Renal pelvis (tissue), 4 donors: ENCODE measurements around the gene CHKB. TPM values are rescaled to one million over a fixed set of nuclear protein-coding genes. Genes with fewer than 3 reads are reported as not detected.
"Not testable (repeated sequence)": the region's sequence is repeated elsewhere in the genome, so short reads cannot be mapped to it uniquely, and the experiment has no call there.

Source experiments
- DNase-seq: peaks from one replicate; pipeline ENCODE4 v3.0.0-alpha.2; 2013
- polyA plus RNA-seq, 3 donors: library from polyadenylated mRNA; unstranded; fragments of 120-200 nt; gene quantifications; one replicate each; pipeline ENCODE4 v1.2.1, GENCODE V29; 2013; ENCODE audit not compliant: insufficient read length in 3 of 3

Gene CHKB
- polyA plus RNA-seq, 3 donors = 74.5 to 109 (median 105) TPM

DNA sequence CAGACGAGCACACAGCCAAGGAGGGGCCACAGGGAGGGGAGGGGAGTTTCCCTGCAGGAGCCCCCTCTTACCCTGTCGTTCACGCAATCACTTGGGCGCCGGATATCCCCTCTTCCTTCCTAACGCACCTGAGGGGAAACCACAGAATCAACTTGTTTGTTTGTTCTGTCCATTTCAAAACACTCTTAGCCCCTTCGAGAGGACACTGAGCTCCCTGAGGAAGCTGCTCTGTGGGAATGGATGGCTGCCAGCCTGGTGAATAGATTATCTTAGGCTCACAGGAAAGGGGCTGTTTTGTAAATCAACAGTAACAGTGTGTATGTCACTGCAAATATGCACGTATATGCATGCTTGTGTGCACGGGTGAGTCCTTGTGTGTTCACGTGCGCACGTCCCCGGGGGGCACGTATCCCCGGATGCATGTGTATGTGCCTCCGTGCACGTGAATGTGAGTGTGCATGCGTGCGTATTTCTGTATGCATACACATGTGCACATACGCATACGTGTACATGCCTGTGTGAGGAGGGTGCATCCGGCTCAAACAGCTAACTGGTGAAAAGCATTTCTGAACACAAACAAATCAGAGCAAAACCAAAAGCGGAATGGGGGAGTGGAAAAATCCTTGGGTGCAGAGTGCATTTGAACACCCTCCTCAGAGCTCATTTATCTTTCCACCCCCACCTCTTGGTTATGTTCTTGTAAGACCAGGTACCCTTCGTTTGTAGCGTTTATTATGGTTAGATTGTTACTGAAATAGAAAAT is 38.1 kb upstream of the CHKB start:
- DNase-seq = no peak

DNA sequence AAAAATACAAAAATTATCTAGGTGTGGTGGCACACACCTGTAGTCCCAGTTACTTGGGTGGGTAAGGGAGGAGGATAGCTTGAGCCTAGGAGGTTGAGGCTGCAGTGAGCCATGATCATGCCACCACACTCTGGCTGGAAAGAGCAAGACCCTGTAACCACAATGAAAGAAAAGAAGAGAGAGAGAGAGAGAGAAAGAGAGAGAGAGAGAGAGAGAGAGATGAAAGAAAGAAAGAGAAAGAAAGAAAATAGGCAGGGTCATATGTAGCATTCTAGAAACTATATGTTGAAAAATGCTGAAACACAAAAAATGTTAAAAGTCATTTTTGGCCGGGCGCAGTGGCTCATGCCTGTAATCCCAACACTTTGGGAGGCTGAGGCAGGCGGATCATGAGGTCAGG is 31.6 kb upstream of the CHKB start:
- DNase-seq = not testable (repeated sequence)

DNA sequence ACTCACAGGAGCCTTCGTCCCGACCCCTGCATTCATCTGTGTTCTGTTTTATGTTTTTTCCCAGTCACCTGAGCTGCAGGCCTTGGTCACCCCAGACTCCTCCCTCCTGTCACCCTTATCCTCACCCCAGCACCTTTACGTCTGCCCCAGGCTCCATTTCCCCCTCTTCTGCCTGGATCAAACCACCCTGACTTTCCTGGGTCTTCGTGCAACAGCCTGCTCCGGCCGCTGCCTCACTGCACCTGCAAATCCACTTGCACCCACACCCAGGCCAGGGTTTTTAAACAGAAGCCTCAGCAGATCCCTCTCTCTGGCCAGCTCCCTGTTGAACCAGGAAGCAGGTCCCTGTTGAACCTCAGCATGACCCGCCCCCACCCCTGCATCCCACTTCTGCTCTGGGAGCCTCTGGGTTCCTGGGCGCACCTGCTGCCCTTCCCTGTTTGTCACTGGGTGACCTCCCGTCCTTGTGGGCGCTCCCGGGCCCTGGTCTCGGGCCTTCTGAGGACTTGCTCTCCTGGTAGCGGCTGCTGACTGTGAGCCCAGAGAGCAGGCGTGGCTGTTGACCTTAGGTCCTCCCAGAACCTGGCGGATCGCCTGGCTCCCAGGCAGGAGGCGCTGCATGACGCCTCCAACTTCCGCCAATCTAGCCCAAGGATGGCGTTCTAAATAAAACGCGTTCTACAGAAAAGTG is 30.8 kb upstream of the CHKB start:
- DNase-seq = no peak

DNA sequence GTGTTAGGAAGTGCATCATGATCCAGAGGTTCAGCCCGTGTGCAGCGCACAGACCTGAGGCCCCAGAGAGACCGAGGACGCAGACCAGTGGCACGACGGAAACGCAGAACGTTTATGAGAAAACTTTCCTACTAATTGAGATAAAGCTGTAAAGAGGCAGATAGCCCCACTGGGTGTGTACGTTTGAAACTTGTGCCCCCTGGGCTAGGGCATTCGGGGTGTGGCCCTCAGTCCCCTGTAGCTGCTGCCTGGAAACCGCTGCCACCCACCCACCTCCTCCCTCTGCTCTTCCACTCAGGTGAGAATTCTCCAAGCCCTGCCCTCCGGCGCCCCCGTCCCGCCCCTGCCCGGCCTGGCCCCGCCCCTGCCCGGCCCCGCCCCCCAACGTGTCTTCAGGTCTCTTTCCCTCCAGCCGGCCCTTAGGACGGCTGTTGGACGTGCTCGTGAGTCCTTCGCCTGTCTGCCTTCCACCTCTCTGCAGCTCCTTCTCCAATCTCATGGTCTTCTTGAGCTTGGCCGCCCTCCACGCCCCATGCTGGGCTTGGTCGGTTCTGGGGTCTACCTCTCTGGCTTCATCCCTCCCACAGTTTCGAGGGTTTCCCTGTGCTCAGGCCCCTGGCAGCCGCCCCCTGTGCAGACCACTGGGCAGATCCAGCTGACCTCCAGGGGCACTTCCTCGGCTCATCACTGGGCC is 30.0 kb upstream of the CHKB start:
- DNase-seq = no peak

DNA sequence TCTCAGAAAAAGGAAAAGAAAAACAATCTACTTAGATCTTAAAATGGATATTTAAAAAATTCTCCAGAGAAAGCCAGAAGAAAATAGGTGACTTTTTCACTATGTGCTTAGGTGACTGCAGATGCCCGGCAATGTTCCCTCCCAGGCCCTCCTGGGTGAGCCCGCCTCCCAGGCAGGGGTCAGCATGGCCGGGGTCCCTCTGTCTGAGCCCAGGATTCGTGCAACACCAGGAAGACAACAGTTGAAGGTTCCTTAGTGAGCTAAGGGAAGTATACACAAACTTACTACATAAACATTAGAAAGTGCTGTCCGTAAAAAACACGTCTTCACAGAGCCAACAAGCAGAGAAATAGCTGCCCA is 29.5 kb upstream of the CHKB start:
- DNase-seq = no peak

DNA sequence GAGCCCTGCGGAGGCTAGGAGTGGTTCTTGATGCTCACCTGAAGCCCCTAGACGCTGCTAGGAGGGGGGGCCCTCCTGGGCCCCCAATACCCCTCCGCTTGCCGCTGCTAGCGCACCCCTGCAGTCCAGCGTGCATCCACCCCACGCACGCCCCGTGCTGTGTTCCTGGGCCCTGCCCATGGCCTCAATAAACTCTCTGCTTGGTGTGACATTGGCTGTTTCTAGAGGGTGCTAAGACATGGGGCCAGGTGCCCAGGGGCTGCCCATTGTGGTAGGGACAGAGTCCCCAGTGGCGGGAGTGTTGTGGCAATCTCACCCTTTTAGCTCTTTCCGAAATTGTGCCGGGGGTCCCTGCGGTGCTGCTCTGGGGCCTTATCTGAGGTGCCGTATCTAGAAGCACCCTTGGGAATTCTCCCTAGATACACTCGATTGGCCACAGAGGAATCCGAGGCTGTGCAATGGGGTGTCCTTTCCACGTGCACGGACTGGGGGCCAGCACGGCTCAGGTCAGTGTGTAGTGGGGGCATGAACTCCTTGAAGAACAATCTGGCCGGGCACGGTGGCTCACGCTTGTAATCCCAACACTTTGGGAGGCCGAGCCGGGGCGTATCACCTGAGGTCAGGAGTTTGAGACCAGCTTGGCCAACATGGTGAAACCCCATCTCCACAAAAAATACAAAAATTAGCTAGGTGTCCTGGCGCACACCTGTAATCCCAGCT is 28.9 kb upstream of the CHKB start:
- no peak for DNase-seq

DNA sequence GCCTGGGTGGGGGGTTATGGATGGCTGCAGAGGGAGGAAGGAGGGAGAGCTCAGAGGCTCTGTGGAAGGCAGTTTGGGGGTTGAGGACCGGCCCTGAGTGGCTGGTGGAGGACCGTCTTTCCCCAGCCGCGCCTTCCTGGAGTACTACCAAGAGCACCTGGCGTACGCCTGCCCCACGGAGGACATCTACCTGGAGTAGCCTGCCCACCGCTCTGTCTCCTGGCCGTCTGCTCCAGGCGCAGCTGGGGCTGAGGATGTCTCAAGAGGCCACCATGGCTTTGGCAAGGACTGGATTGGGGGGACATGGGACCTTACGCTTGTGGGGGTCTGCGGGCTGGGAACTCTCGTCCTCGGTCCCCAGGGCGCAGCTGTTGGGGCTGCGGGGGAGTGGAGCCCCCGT is 27.9 kb upstream of the CHKB start:
- no peak for DNase-seq

DNA sequence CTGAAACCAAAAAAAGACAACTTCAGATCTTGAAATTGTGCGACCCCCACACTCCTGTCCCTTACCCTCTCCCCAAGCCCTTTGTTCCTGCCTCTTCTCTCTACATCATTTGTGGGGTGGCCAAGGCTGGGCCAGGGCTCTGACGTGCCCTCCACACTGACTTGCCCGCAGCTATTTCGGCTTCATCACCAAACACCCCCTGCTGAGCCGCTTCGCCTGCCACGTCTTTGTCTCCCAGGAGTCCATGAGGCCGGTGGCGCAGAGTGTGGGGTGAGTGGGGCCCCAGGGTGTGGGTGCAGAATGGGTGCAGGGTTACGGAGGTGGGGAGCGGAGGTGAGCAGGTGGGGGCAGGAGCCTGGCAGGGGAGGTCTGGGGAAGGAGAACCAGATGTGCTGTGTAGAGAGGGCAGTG is 27.4 kb upstream of the CHKB start:
- no peak for DNase-seq

DNA sequence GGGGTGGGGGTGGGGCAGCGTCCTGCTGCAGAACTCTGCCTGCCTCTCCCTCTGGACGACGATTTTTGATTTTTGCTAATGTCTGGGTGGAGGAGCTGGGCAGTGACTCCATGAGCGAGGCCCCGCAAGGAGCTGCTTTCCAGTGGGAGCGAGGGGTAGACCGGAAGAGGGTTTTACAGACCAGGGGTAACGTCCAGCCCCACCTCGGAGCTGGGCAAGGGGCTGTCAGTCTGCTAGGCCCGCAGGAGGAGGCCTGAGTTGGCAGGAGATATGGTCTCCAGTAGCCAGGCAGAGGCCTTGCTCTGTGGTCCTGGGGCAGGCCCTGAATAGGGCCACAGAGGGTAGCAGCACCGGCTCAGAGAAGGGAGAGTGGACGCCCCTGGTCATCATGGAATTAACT is 26.9 kb upstream of the CHKB start:
- DNase-seq = no peak

DNA sequence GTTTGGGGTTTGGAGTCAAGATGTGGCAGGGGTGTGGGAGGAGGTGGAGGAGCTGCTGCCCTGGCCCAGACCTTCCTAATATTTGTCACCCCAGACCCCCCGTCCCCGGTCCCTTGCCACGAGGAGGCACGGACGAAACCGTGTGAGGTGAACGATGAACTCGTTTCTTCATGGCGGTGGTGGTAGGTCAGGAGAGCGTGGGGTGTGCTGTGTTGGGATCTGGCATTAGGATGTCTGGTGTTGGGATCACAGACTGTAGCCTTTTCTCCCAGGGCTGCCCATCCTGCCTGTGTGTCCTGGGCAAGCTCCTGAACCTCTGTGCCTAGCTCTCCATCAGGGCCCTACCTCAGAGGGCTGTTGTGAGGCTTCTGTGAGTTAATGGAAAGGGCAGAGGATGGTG is 26.3 kb upstream of the CHKB start:
- DNase-seq = no peak

DNA sequence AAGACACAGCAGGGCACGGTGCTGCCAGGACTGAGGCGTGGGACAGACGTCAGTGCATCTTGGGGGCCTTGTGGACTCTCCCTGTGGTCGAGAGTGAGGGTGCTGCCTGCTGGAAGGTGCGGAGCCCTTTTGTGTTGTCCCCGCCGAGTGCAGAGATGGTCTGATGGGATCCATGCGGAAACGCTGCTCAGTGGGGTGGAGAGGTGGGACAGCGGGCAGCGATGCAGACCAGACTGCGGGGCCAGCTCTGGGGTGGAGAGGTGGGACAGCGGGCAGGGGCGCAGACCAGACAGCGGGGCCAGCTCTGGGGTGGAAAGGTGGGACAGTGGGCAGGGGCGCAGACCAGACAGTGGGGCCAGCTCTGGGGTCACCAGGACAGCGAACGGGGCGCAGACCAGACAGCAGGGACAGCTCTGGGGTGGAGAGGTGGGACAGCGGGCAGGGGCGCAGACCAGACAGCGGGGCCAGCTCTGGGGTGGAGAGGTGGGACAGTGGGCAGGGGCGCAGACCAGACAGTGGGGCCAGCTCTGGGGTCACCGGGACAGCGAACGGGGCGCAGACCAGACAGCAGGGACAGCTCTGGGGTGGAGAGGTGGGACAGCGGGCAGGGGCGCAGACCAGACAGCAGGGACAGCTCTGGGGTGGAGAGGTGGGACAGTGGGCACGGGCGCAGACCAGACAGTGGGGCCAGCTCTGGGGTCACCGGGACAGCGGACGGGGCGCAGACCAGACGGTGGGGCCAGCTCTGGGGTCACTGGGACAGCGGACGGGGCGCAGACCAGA is 25.6 kb upstream of the CHKB start:
- not testable (repeated sequence) for DNase-seq

DNA sequence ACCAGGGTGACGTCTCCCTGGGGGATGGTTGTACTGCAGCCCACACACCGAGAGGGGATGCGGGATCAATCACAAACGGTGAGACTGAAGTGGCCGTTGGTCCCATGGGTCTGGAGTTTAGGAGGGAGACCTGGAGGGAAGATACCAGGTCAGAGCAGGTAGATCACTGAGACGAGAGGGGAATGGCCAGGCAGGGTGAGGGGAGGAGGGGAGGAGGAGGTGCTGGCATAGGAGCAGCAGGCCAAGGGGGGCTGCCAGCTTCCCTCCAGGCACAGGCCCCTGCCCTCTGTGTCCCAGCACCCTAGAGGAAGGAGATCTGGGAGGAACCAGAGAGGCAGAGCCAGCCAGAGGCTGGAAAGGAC is 25.0 kb upstream of the CHKB start:
- DNase-seq = no peak

DNA sequence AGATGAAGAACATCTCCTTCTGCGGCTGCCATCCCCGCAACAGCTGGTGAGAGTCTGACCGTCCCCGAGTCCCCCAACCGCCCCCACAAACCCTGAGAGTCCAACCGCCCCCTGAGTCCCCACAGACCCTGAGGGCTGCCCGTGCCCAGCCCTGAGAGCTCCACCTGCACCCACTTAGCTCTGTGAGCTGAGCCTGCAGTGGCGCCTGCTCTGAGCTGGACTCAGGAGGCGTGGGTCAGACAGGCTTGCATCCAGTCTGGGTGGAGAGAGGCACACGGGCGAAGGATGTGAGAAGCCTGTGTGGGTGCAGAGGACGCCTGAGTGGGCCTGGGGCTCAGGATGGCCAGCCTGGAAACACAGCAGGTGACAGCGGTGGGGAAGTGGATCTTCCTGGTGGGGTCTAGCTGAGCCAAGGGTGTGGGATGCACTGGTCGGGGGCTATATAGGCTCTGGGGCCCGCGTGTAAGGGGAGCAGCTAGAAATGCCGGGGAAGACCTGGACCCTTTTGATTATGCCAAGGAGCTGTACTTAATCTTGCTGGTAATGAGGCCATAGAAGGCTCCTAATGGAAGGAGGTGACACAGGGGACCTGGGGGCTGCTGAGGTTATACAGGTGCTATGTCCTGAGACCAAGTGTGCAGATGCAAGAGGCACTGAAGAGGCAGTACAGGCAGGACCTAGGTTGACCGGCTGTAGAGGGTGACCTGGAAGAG is 24.5 kb upstream of the CHKB start:
- no peak for DNase-seq

DNA sequence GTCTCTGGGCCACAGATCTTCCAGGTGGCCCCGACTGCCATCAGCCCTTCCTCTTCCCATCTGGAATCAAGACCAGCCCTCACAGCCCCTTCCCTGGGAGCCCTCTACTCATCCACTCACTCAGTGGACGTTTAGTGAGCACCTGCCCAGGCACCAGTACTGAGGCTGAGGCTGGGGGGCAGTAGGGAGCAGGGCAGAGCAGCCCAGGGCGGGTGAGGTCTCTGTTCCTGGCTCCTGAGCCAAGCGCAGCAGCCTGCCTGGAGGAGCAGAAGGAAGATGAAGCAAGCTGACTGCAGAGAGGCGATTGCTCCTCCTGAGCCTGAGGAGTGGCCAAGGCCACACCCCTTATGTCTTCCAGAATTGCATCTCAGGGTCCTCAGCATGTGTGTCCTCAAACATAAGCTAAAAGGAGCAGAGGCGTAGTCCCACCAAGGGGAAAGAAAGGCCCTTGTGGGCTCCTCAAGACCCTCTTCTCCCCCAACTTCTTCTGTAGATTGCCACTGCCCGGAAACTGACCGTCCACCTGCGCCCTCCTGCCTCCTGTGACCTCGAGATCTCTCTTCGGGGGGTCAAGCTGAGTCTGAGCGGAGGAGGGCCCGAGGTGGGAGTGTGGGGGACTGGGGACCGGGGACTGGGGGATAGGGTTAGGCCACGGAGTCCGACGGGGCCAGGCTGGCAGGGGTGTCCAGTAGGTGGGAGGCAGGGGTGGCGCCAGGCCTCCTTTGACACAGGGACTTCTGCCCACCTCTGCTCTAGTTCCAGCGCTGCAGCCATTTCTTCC is 23.7 kb upstream of the CHKB start:
- DNase-seq = no peak

DNA sequence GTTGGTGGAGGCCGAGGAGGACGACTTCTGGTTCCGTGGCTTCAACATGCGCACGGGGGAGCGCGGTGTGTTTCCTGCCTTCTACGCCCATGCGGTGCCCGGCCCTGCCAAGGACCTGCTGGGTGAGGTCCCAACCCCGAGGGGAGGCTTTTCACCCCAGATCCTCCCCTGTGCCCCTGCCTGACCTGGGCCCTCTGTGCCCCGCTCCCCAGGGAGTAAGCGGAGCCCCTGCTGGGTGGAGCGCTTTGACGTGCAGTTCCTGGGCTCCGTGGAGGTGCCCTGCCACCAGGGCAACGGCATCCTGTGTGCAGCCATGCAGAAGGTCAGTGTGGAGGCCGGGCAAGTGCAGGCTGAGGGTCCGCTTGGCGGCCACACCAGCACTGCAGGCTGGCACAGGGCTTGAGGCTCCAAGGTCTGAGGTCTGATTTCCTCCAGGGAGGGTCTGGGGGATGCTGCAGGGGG is 23.0 kb upstream of the CHKB start:
- DNase-seq = no peak

DNA sequence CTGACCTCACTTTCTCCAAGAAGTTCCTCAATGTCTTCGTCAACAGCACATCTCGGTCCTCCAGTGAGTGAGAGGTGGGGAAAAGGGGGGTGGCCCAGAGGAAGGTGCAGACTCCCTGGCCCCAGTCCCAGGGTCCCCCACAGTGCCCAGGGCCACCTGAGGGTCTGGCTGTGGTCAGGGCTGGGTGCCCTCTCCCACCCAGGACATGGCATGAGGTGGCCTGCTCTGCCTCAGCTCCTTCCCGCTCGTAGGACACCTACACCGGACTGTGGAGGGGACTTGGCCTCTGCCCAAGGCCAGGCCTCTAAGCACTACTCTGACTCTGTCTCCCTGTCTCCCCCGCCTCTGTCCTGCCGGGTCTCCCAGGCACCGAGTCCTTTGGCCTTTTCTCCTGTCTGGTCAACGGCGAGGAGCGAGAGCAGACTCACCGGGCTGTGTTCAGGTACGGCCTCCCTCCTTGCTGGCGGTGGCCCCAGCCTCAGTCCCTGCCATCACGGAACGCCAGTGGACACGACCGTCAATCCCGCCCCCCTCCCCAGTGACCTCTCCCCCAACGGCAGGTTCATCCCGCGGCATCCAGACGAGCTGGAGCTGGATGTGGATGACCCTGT is 22.5 kb upstream of the CHKB start:
- no peak for DNase-seq

DNA sequence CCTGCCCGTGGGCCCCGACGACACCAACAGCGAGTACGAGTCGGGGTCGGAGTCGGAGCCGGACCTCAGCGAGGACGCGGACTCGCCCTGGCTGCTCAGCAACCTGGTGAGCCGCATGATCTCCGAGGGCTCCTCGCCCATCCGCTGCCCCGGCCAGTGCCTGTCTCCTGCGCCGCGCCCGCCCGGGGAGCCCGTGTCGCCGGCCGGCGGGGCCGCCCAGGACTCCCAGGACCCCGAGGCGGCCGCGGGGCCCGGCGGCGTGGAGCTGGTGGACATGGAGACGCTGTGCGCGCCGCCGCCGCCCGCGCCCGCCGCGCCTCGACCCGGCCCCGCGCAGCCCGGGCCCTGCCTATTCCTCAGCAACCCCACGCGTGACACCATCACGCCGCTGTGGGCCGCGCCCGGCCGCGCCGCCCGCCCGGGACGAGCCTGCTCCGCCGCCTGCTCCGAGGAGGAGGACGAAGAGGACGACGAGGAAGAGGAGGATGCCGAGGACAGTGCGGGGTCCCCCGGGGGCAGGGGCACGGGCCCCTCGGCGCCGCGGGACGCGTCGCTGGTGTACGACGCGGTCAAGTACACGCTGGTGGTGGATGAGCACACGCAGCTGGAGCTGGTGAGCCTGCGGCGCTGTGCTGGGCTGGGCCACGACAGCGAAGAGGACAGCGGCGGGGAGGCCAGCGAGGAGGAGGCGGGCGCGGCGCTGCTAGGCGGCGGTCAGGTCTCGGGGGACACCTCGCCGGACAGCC is 21.8 kb upstream of the CHKB start:
- DNase-seq = no peak

DNA sequence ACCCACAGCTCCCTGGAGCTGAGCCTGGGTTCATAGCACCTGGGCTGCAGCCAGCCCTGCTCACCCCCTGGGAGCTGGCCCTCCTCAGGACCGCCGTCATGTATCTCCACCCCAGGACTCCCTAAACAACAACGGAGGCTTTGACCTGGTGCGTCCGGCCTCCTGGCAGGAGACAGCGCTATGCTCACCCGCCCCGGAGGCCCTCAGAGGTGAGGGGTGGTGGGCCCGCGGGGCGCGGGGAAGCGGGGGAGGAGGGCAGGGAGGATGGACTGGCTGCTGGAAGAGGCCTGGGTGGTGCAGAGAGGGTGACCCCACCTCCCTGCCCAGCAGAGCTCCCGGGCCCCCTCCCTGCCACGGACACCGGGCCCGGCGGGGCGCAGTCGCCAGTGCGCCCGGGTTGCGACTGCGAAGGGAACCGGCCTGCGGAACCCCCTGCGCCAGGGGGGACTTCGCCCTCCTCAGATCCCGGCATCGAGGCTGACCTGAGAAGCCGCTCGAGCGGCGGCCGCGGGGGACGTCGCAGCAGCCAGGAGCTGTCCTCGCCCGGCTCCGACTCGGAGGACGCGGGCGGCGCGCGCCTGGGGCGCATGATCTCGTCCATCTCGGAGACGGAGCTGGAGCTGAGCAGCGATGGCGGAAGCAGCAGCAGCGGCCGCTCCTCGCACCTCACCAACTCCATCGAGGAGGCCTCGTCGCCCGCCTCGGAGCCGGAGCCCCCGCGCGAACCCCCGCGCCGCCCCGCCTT is 21.0 kb upstream of the CHKB start:
- DNase-seq = no peak
